Activated naive CD8-positive, alpha-beta T cell treated with anti-CD3 and anti-CD28 coated beads, Interleukin-2, amount 10 ng/mL, durations not matched to agents 7 days and 5 days (primary cell): Measurements from ENCODE around the gene ZMIZ1. TPM values are rescaled to one million over a fixed set of nuclear protein-coding genes. Genes with fewer than 3 reads are reported as not detected.
A peak's percentile ranks its signal among the peaks of the same experiment; 100 is the strongest.

ENCODE experiments used
- ATAC-seq: fragments of 150-1000 bp; cut with Tn5 transposase; one replicate; pipeline ENCODE4 v1.10.0; 2021; ENCODE audit warnings: low read depth, moderate library complexity
- POLR2A ChIA-PET: fragments of 350-600 bp; sonication (Branson Sonifier 250); formaldehyde crosslinking; loops from one replicate; lab custom pipeline; 2021; ENCODE audit warnings: antibody characterized with exemption; lab: Charles Lee
- DNase-seq: peaks from one replicate; pipeline ENCODE4 v3.0.0; 2021
- H3K27ac Mint-ChIP-seq: one replicate; pipeline ENCODE4 v1.8.0; 2022; ENCODE audit warnings: mild to moderate bottlenecking, mixed read lengths
- H3K27me3 Mint-ChIP-seq: one replicate; pipeline ENCODE4 v1.8.0; 2022; ENCODE audit warnings: mild to moderate bottlenecking, moderate library complexity, mixed read lengths
- H3K36me3 Mint-ChIP-seq: one replicate; pipeline ENCODE4 v1.8.0; 2021; ENCODE audit warnings: mild to moderate bottlenecking, mixed read lengths
- H3K4me1 Mint-ChIP-seq: one replicate; pipeline ENCODE4 v1.8.0; 2021; ENCODE audit warnings: mixed read lengths
- H3K4me3 Mint-ChIP-seq: one replicate; pipeline ENCODE4 v1.8.0; 2022; ENCODE audit warnings: mild to moderate bottlenecking, moderate library complexity, mixed read lengths
- H3K9me3 Mint-ChIP-seq: one replicate; pipeline ENCODE4 v1.8.0; 2021; ENCODE audit warnings: mixed read lengths
- total RNA-seq, 2 experiments: library from RNA; stranded (reverse); gene quantifications; one replicate each; pipeline ENCODE4 v1.2.3, GENCODE V29; 2021

Gene ZMIZ1
- total RNA-seq, 2 experiments from 2014 or later: 28.8 to 29.3 TPM

DNA sequence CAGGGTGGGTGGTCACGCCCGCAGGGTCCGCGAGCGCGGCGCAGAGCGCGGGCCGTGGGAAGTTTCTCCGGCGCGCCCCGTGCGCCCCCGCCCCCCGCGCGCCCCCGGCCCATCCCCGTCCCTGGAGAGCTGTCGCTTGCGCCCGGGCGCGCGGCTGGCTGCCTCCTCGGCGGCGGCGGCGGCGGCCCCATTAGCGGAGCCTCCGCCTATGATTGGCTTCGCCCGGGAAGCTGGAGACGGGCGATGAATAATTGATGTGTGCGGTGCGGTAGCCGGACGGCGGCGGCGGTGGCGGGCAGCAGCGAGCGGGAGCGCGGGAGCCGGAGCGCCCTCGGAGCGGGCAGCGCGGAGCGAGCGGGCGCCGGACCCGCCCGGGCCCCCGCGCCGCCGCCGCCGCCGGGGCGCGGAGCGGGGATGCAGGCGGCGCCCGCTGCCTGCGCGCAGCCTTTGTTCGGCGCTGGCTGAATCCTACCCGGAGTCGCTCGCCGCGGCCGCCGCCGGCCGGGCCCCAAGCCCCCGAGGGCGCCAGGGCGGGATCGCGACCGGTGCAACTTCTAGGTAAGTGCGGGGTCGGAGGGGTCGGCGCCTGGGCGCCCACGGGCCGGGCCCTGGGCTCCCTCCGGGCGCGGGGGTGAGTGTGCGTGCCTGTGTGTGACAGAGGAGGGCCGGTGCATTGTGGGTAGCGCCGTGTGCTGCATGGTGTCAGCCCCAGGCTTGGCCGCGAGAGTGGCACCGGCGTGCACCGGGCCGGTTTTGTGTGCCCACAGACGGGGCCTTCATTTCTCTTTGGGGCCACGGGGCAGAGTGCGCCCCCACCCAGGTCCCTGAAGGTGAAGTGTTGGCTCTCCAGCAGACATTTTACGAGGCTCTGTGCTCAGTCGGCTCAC, 174.7 kb downstream of the ZMIZ1 start:
- Mint-ChIP-seq H3K36me3 (peaks cover 1% of the 10 kb centered on the region), H3K27ac (peak overlapping the region; percentile 95)
- POLR2A ChIA-PET: interaction anchor here (1.0 to 1.7 kb wide), 5 partner anchors 22 to 88 kb away, joined by 3 to 6 read pairs (median 4); no protein-coding TSS in a partner anchor

DNA sequence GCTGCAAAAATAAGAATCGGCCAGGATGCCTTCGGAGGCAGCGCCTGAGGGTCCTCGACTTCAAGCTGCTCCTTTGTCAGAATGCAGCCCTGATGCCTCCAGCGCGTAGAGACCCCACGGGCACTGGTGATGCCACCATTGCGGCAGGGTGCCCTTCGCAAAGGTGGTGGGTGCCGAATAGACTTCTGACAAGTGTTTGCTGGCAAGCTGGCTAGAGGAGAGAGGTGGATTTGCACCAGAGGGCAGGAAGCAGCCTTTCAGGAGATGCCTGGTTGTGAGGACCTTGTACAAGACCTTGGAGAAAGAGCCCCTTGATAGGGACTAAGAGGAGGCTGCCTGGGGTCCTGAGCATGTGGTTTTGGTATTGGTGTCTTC, 175.3 kb downstream of the ZMIZ1 start:
- Mint-ChIP-seq H3K36me3 (peaks cover 1% of the 10 kb centered on the region), H3K27ac (peak overlapping the region; percentile 95), H3K9me3 (no peaks in the 10 kb centered on the region), H3K27me3 (no peaks in the 10 kb centered on the region), H3K4me1 (peaks cover 53% of the 10 kb centered on the region), H3K4me3 (peak overlapping the region; percentile 87)
- DNase-seq: peak; percentile 43
- no peak for ATAC-seq
- POLR2A ChIA-PET: interaction anchor here (1.5 to 2.3 kb wide), 3 partner anchors 22 to 74 kb away, joined by 4 to 7 read pairs (median 5); no protein-coding TSS in a partner anchor

More for the DNA sequence above, 174.7 kb downstream of the ZMIZ1 start:
- Mint-ChIP-seq H3K4me3 (peak overlapping the region; percentile 87), H3K4me1 (peaks cover 48% of the 10 kb centered on the region), H3K9me3 (no peaks in the 10 kb centered on the region), H3K27me3 (no peaks in the 10 kb centered on the region)
- peak; percentile 76 for DNase-seq
- ATAC-seq: peak; percentile 74

DNA sequence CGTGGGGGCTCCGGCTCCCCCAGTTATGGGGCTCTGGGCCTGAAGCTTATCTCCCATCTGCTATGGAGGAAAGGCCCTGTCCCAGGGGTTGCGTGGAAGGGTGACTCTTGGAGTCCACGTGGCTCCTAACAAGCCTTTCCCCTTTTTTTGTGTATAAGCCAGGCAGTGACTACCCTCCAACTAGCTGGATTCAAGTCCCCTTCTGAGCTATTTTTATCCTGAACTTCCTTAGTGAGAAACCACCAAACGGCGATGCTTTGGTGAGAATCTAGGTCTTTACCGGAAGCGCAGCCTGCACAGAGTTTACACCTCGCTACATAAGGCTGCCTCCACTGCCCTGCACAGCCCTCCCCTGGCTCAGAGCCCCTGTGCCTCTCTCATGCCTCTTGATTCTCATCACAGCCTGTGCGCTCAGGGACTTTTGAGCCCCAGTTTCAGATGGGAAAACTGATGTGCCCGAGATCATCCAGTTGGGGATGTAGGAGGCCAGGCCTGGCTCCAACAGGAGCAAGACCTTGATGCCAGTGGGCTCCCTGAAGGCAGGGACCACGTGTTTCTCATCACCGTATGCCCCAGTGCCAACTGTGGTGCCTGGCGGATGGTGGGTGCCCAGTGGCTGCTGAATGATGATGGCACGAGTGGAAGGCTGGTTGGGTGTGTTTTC, 176.2 kb downstream of the ZMIZ1 start:
- no peaks in the 10 kb centered on the region for H3K9me3 Mint-ChIP-seq
- H3K4me1 Mint-ChIP-seq: peaks cover 63% of the 10 kb centered on the region
- no peaks in the 10 kb centered on the region for H3K27me3 Mint-ChIP-seq
- ATAC-seq (peak; percentile 38), DNase-seq (no peak)
- H3K27ac Mint-ChIP-seq: peak overlapping the region; percentile 95
- peak overlapping the region; percentile 87 for H3K4me3 Mint-ChIP-seq
- POLR2A ChIA-PET: interaction anchor here (0.7 to 2.3 kb wide), 6 partner anchors 13 to 103 kb away, joined by 3 to 7 read pairs (median 4); no protein-coding TSS in a partner anchor
- H3K36me3 Mint-ChIP-seq: peaks cover 1% of the 10 kb centered on the region

DNA sequence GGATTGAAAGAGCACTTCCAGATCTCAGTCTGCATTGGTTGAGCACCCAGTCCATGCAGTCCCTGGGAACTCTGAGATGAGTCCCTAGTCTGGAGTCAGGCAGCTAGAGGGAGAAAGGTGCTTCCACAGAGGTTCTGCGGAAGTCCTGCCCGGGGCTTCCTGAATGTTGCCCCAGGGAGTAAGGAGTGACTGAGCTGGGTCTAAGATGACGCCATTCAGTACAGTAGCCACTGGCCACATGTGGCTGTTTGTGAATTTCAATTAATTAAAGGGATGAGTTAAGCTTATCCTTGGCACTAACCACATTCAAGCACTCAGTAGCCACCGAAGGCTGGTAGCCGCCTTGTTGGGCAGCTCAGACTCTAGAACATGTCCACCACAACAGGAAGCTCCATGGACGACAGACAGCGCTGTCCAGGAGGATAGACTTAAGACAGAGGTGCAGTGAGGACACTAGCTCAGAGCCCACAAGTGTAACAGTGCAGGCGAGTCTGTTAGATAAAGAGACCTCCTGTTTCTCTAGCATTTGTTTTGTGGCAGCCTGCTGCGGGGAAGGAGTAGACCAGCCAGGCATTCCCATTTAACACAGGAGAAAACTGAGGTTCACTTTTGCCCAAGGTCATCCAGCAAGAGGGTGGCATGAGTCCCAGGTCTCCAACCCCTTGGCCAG, 176.9 kb downstream of the ZMIZ1 start:
- Mint-ChIP-seq H3K4me1 (peaks cover 68% of the 10 kb centered on the region), H3K4me3 (peak overlapping the region; percentile 87), H3K9me3 (no peaks in the 10 kb centered on the region), H3K27ac (peak overlapping the region; percentile 95), H3K36me3 (peaks cover 1% of the 10 kb centered on the region), H3K27me3 (no peaks in the 10 kb centered on the region)
- no peak for ATAC-seq
- POLR2A ChIA-PET: interaction anchor here (1.0 to 2.3 kb wide), 3 partner anchors 12 to 103 kb away, joined by 3 to 7 read pairs (median 3); no protein-coding TSS in a partner anchor
- no peak for DNase-seq

DNA sequence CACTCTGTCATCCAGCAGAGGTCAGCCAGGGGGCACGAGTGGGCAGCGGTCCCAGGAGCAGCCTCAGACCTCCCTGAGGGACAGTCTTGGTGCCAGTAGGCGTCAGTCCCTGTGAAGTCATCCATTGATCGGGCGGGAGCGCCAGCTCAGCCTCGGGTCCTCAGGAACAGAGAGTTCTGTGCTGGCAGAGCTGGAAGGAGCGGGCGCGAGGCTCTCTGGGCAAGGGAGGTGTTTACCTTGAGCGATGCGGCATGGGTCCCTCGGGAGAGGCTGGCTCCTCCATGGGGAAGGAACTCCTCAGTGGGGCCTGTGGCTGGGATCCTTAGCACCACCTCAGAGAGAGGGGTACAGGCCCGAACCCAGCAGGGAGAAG, 177.4 kb downstream of the ZMIZ1 start:
- H3K27me3 Mint-ChIP-seq: no peaks in the 10 kb centered on the region
- peak overlapping the region; percentile 16 for H3K4me3 Mint-ChIP-seq
- POLR2A ChIA-PET: interaction anchor here (2.3 kb wide), 1 partner anchor 40 kb away, joined by 7 read pairs; no protein-coding TSS in a partner anchor
- ATAC-seq (no peak), DNase-seq (no peak)
- peaks cover 68% of the 10 kb centered on the region for H3K4me1 Mint-ChIP-seq
- peaks cover 1% of the 10 kb centered on the region for H3K36me3 Mint-ChIP-seq
- H3K9me3 Mint-ChIP-seq: no peaks in the 10 kb centered on the region
- peak overlapping the region; percentile 71 for H3K27ac Mint-ChIP-seq

DNA sequence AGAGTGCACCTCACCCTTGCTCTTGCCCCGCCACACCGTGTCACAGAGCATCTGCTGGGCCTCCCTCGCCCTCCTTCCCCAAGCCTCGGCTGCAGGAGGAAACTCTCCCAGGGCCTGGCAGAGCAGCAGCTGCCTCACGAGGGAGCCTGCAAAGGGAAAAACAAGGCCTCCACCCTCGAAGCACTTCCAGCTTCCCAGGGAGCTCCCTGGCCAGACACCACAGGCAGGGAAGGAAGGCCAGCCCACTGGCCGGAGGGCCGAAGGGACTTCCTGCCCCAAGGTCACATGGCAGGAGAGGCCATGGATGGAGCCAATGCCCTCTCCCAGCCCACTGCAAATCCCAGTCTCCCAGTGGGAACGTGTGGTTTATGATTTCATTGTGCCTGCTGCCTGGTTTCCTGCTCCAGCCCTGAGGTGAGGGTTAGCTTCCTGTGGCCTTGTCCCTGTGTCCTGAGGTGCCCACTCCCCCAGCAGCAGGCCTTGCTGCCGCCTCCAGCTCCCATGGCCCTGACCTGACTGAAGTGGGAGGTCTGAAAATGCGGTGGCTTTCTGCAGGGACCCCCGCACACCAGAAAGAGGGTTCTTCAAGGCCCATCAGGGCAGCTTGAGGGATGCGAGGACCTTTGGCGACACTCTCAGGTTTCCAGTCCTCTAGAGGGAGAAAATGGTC, 178.0 kb downstream of the ZMIZ1 start:
- DNase-seq (no peak), ATAC-seq (no peak)
- no peaks in the 10 kb centered on the region for H3K9me3 Mint-ChIP-seq
- H3K4me1 Mint-ChIP-seq: peaks cover 63% of the 10 kb centered on the region
- H3K27ac Mint-ChIP-seq: peak overlapping the region; percentile 71
- no peak overlapping the region for H3K4me3 Mint-ChIP-seq
- POLR2A ChIA-PET: no interaction called here
- peaks cover 3% of the 10 kb centered on the region for H3K36me3 Mint-ChIP-seq
- H3K27me3 Mint-ChIP-seq: no peaks in the 10 kb centered on the region

DNA sequence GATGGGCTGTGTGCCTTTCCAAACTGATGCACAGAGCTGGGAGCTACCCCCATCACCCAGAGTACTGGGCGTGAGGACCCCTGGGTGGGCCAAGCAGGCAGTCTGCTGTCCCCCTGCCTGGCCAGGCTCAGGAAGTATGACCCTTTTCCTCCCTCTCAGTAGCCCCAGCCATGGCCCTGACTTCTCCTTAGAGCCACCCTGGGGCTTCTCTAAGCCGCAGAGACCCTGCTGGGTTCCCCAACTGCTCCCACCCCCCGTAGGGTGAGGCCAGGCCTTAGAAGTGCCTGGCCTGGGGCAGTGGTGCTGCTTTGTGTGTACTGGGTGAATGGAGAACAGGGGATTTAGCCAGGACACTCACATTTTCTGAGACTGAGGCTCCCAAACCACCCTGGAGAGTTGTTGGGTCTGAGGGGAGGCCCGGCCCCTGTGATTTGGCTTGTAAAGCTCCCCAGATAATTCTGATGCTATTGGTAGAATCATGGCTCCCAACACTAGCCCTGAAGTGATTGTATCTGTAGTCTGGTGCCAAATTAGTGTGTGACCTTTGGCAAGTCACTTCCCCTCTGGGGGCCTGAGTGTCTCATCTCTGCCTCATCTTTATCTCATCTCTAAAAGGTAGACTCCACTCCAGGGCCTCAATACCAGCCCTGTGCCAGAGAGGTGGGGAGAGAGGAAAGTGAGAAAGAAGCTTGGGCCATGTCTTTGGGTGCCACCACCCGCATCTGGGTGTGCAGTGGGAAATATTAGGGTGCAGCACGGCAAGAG, 178.8 kb downstream of the ZMIZ1 start:
- Mint-ChIP-seq H3K9me3 (no peaks in the 10 kb centered on the region), H3K4me3 (peak overlapping the region; percentile 49), H3K36me3 (peaks cover 3% of the 10 kb centered on the region), H3K27me3 (no peaks in the 10 kb centered on the region), H3K4me1 (peaks cover 61% of the 10 kb centered on the region), H3K27ac (peak overlapping the region; percentile 59)
- POLR2A ChIA-PET: no interaction called here
- ATAC-seq (no peak), DNase-seq (no peak)

DNA sequence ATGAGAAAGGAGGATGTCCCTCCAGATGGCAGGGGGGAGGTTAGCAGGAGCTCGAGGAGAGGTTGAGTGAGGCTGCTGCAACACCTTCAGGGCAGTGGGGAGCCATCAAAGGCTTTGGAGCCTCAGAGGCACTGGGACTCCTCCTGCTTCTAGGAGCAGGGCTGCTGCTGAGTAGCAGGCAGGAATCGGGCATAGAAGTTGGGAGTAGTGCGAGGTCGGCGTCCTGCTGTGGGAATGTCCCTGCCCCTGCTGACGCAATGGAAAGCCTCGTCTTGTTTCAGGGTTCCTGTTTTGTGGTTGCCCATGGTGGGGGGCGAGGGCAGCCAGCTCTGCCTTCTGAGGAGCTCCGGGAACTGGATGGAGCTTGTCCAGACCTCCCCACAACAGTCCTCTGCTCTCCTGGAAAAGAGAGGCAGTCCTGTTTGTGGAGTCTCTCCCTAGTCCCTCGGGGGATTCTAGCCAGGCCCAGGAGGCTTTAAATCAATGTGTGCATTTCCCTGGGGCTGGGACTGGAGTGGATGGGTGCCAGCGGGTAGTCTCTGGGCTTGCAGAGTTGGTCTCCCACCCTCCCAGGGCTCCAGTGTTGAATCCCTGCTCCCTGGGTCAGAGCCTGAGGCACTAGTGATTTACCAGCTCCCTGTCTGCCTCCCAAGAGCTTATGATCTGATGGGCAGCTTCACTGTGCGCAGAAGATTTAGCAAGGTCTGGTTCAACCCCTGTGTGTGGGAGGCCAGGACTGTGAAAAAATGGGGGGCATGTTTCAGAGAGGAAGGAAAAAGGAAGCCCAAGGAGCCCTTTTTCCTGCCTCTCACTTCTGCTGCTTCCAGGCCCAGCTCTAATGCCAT, 179.8 kb downstream of the ZMIZ1 start:
- H3K4me3 Mint-ChIP-seq: peak overlapping the region; percentile 49
- H3K27ac Mint-ChIP-seq: peak overlapping the region; percentile 59
- peaks cover 3% of the 10 kb centered on the region for H3K36me3 Mint-ChIP-seq
- no peaks in the 10 kb centered on the region for H3K27me3 Mint-ChIP-seq
- ATAC-seq (no peak), DNase-seq (no peak)
- peaks cover 61% of the 10 kb centered on the region for H3K4me1 Mint-ChIP-seq
- no peaks in the 10 kb centered on the region for H3K9me3 Mint-ChIP-seq
- POLR2A ChIA-PET: interaction anchor here (1.4 kb wide), 1 partner anchor 70 kb away, joined by 3 read pairs; no protein-coding TSS in a partner anchor

DNA sequence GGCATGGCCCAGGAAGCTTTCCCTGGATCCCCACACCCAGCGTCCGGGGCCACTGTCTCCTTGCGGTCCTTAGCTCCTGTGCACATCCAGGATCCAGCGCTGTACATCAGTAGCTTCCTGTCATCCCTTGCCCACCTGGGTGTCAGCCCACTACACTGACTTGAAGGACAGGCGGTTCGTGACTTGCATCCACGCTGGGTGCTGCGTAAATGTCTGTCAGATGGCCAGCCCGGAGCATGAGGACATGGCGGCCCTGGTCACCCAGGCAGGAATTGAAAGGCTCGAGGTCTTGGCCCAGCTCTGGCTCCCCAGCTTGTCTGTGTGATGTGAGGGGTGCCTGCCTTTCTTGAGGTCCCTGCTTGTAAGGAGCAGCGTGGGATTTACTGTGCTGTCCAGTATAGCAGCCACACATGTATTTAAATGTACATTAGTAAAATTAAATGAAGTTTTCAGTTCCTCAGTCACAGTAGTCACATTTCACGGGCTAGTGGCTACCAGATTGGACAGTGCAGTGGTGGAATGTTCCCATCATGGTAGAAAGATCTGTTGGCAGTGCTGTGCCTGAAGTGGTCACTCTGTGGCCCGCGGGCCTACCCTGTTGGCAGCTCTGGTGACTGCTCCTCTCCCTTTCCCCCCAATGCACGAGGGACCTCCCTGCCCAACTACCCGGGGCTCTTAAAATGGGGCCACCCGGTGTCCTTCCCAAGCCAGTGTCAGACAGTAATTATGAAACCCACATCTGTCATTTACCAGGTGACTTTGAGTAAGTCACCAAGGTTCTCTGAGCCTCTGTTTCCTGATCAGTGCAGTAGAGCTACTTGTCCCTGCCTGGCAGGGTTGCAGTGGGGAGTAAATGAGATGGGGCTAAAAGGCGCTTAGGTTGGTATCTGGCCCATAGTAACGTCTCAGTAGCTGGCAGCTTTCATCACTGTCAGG, 180.7 kb downstream of the ZMIZ1 start:
- H3K4me3 Mint-ChIP-seq: peak overlapping the region; percentile 67
- peak overlapping the region; percentile 86 for H3K27ac Mint-ChIP-seq
- H3K9me3 Mint-ChIP-seq: no peaks in the 10 kb centered on the region
- H3K36me3 Mint-ChIP-seq: peaks cover 3% of the 10 kb centered on the region
- no peak for DNase-seq
- H3K4me1 Mint-ChIP-seq: peaks cover 56% of the 10 kb centered on the region
- H3K27me3 Mint-ChIP-seq: no peaks in the 10 kb centered on the region
- ATAC-seq: peak; percentile 72
- POLR2A ChIA-PET: interaction anchor here (0.6 to 1.4 kb wide), 4 partner anchors 35 to 69 kb away, joined by 3 to 4 read pairs (median 3); no protein-coding TSS in a partner anchor

DNA sequence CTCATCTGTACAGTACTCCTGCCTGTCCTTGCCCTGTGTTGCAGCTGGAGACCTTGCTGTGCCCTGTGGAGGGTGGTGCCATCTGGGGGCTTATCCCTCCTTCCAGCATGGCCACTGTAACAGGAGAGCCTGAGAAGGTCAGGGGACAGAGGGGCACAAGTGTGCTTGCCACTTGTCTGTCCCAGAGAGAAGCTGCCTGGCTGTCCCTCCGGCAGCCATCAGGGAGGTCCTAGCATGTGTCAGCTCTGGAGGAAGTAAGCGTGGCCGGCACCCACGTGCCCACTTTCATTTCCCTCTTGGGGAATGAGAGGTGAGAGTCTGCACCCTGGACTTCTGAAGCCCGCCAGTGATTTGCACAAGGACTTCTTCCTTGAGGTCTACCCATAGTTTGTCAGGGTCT, 181.5 kb downstream of the ZMIZ1 start:
- Mint-ChIP-seq H3K9me3 (no peaks in the 10 kb centered on the region), H3K4me1 (peaks cover 48% of the 10 kb centered on the region), H3K36me3 (peaks cover 3% of the 10 kb centered on the region), H3K4me3 (peak overlapping the region; percentile 67), H3K27ac (peak overlapping the region; percentile 86), H3K27me3 (no peaks in the 10 kb centered on the region)
- no peak for ATAC-seq
- POLR2A ChIA-PET: interaction anchor here (1.2 to 1.3 kb wide), 2 partner anchors 34 to 36 kb away, joined by 3 to 4 read pairs; no protein-coding TSS in a partner anchor
- DNase-seq: no peak
